ENCODE results near the gene TBCA. TPM values are rescaled to one million over a fixed set of nuclear protein-coding genes. Genes with fewer than 3 reads are reported as not detected.
A peak's percentile ranks its signal among the peaks of the same experiment; 100 is the strongest.

The TBCA gene
- total and polyA plus RNA-seq, 5 donors from 2014 or later = 94.4 to 285 (median 197) TPM

GRCh38 chr5:77645158-77645994 lies 130.8 kb downstream of the TBCA start:
- H3K4me3 ChIP-seq (ENCODE audit: low read depth, low read length) = peak overlapping the region; percentile 64
- Mint-ChIP-seq H3K27me3 (peaks cover 95% of the 10 kb centered on the region), H3K9me3 (peaks cover 0 to 9% (median 2%) of the 10 kb centered on the region in 7 donors), H3K36me3 (peaks cover 2% of the 10 kb centered on the region), H3K4me3 (peak overlapping the region; percentile 19 to 88 (median 44)), H3K27ac (no peak overlapping the region), H3K4me1 (peaks cover 6 to 35% (median 20%) of the 10 kb centered on the region in 4 donors)
- peaks cover 0 to 18% of the 10 kb centered on the region in 2 experiments for H3K9me3 ChIP-seq (ENCODE audit: control insufficient read depth in 2 of 2, low read length in 2 of 2)
- ATAC-seq (ENCODE audit: low read depth in 2 of 2) (peak; percentile 60 to 72), DNase-seq (peak in 1 of 3 donors; percentile 38)
- H3K27me3 ChIP-seq (ENCODE audit: control insufficient read depth, insufficient read depth, low read length) = peaks cover 52% of the 10 kb centered on the region
- no peak overlapping the region for H3K27ac ChIP-seq (ENCODE audit: insufficient read depth, low read length, poor library complexity, severe bottlenecking)
- H3K4me1 ChIP-seq (ENCODE audit: control insufficient read depth, insufficient read depth, low read length, poor library complexity, severe bottlenecking) = peaks cover 26% of the 10 kb centered on the region
- no peaks in the 10 kb centered on the region for H3K36me3 ChIP-seq (ENCODE audit: control insufficient read depth, insufficient read depth, low read length)

- peaks cover 2% of the 10 kb centered on the region for H3K36me3 Mint-ChIP-seq
- H3K27ac Mint-ChIP-seq = no peak overlapping the region
- Histone ChIP-seq H3K27ac (ENCODE audit: insufficient read depth, low read length, poor library complexity, severe bottlenecking) (no peak overlapping the region), H3K36me3 (ENCODE audit: control insufficient read depth, insufficient read depth, low read length) (no peaks in the 10 kb centered on the region), H3K9me3 (ENCODE audit: control insufficient read depth in 2 of 2, low read length in 2 of 2) (peaks cover 0 to 19% of the 10 kb centered on the region in 2 experiments), H3K27me3 (ENCODE audit: control insufficient read depth, insufficient read depth, low read length) (peaks cover 59% of the 10 kb centered on the region), H3K4me3 (ENCODE audit: low read depth, low read length) (peak overlapping the region; percentile 17), H3K4me1 (ENCODE audit: control insufficient read depth, insufficient read depth, low read length, poor library complexity, severe bottlenecking) (peaks cover 26% of the 10 kb centered on the region)
- ATAC-seq (ENCODE audit: low read depth in 2 of 2) (no peak), DNase-seq (no peak)
- peaks cover 6 to 42% (median 23%) of the 10 kb centered on the region in 4 donors for H3K4me1 Mint-ChIP-seq
- peaks cover 97% of the 10 kb centered on the region for H3K27me3 Mint-ChIP-seq
- H3K4me3 Mint-ChIP-seq = peak overlapping the region; percentile 19 to 88 (median 57)
- peaks cover 0 to 9% (median 2%) of the 10 kb centered on the region in 7 donors for H3K9me3 Mint-ChIP-seq
These were observed 131.6 kb downstream of the TBCA start for GRCh38 chr5:77644371-77645157.

DNA sequence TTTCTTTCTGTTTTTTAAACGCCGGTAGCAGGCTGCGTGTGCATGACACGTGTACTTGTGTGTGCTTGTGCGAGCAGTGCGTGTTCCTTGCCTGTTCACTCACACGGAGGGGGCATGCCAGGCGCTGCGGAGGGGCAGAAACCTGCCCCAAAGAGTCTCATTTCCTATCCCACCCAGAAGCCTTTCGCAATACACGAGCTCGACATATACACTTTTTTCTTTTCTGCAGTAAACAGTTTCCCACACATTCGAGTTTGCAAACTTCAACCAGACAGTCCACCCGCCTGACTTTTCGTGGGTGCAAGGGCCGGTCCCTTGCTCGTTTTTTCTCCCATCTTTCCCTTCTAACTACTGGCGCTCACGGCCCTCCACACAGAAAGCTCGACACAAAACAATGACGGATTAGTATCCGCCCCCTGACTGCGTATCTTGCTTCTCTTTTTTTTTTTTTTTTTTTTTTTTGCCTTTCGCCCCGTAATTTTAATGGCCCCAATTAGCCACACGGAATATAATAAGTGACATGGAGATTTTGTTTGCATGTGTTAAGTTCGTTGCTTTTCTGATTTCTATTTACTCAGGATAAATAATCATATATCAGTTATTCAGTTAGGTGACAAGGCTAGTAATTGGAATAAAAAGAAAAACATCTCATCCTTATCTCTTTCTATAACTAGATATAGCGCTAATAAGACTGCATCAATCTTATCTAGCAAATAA lies 132.3 kb downstream of the TBCA start:
- Mint-ChIP-seq H3K27ac (peak overlapping the region in 2 of 3 donors; percentile 45 to 69), H3K4me1 (peaks cover 11 to 47% (median 25%) of the 10 kb centered on the region in 4 donors), H3K36me3 (peaks cover 2% of the 10 kb centered on the region), H3K9me3 (peaks cover 0 to 12% (median 3%) of the 10 kb centered on the region in 7 donors), H3K27me3 (peaks cover 96% of the 10 kb centered on the region), H3K4me3 (peak overlapping the region; percentile 19 to 73 (median 66))
- ATAC-seq (ENCODE audit: low read depth in 2 of 2) (no peak), DNase-seq (no peak)
- Histone ChIP-seq H3K27ac (ENCODE audit: insufficient read depth, low read length, poor library complexity, severe bottlenecking) (no peak overlapping the region), H3K9me3 (ENCODE audit: control insufficient read depth in 2 of 2, low read length in 2 of 2) (peaks cover 0 to 19% of the 10 kb centered on the region in 2 experiments), H3K36me3 (ENCODE audit: control insufficient read depth, insufficient read depth, low read length) (no peaks in the 10 kb centered on the region), H3K4me1 (ENCODE audit: control insufficient read depth, insufficient read depth, low read length, poor library complexity, severe bottlenecking) (peaks cover 30% of the 10 kb centered on the region), H3K4me3 (ENCODE audit: low read depth, low read length) (no peak overlapping the region), H3K27me3 (ENCODE audit: control insufficient read depth, insufficient read depth, low read length) (peaks cover 62% of the 10 kb centered on the region)

- ATAC-seq (ENCODE audit: low read depth in 2 of 2) (no peak), DNase-seq (no peak)
- Mint-ChIP-seq H3K4me3 (peak overlapping the region in 2 of 4 donors; percentile 19 to 70), H3K36me3 (peaks cover 2% of the 10 kb centered on the region), H3K27me3 (peaks cover 91% of the 10 kb centered on the region), H3K4me1 (peaks cover 11 to 47% (median 25%) of the 10 kb centered on the region in 4 donors), H3K27ac (peak overlapping the region in 1 of 3 donors; percentile 45), H3K9me3 (peaks cover 0 to 12% (median 3%) of the 10 kb centered on the region in 7 donors)
- Histone ChIP-seq H3K36me3 (ENCODE audit: control insufficient read depth, insufficient read depth, low read length) (no peaks in the 10 kb centered on the region), H3K4me1 (ENCODE audit: control insufficient read depth, insufficient read depth, low read length, poor library complexity, severe bottlenecking) (peaks cover 38% of the 10 kb centered on the region), H3K9me3 (ENCODE audit: control insufficient read depth in 2 of 2, low read length in 2 of 2) (peaks cover under 1 to 19% of the 10 kb centered on the region in 2 experiments), H3K4me3 (ENCODE audit: low read depth, low read length) (no peak overlapping the region), H3K27ac (ENCODE audit: insufficient read depth, low read length, poor library complexity, severe bottlenecking) (no peak overlapping the region), H3K27me3 (ENCODE audit: control insufficient read depth, insufficient read depth, low read length) (peaks cover 64% of the 10 kb centered on the region)
These were observed 133.1 kb downstream of the TBCA start for GRCh38 chr5:77642738-77643653.

DNA sequence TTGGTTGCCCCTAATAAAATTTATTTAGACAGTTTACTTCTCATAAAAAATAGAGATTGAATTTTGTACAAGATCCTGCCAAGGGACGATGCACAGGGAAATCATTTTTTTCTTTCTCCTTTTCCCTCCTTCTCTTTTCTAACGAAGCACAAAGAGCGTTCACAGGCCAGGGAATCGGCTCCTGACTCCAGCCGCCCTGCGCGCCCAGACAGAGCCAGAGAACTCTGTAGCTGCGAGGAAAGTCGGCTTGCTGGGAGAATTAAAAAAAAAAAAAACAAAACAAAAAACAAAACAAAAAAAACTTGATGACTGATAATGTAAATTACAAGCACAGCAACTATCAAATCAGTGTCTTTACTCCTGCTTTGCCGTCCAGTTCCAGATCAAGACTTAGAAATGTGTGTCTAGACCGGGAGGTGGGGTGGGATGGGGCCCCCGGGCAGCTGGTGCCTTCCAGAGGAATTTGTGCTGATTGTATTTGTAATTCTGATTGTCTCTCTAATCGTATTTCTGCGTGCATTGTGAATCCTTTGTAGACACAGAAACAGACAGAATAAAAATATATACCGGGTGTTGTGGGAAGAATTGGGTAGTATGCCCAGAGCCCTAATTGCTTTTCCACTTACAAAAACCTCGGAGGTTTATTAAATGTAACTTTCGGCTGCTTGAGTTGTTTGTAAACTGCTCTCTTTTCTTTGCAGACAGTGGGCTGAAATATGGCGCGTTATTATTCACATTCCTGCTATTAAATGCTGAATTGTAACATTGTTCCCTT lies 134.0 kb downstream of the TBCA start:
- peaks cover 92% of the 10 kb centered on the region for H3K27me3 Mint-ChIP-seq
- Histone ChIP-seq H3K9me3 (ENCODE audit: control insufficient read depth in 2 of 2, low read length in 2 of 2) (peaks cover 5 to 26% of the 10 kb centered on the region in 2 experiments), H3K27ac (ENCODE audit: insufficient read depth, low read length, poor library complexity, severe bottlenecking) (no peak overlapping the region), H3K4me1 (ENCODE audit: control insufficient read depth, insufficient read depth, low read length, poor library complexity, severe bottlenecking) (peaks cover 46% of the 10 kb centered on the region), H3K27me3 (ENCODE audit: control insufficient read depth, insufficient read depth, low read length) (peaks cover 65% of the 10 kb centered on the region), H3K36me3 (ENCODE audit: control insufficient read depth, insufficient read depth, low read length) (no peaks in the 10 kb centered on the region), H3K4me3 (ENCODE audit: low read depth, low read length) (no peak overlapping the region)
- H3K4me3 Mint-ChIP-seq = peak overlapping the region in 2 of 4 donors; percentile 7 to 46
- H3K4me1 Mint-ChIP-seq = peaks cover 11 to 47% (median 31%) of the 10 kb centered on the region in 4 donors
- DNase-seq (no peak), ATAC-seq (ENCODE audit: low read depth in 2 of 2) (no peak)
- H3K9me3 Mint-ChIP-seq = peaks cover 0 to 13% (median 5%) of the 10 kb centered on the region in 7 donors
- peaks cover 5% of the 10 kb centered on the region for H3K36me3 Mint-ChIP-seq
- H3K27ac Mint-ChIP-seq = peak overlapping the region in 1 of 3 donors; percentile 26

GRCh38 chr5:77641397-77641943 lies 134.7 kb downstream of the TBCA start:
- Histone ChIP-seq H3K4me1 (ENCODE audit: control insufficient read depth, insufficient read depth, low read length, poor library complexity, severe bottlenecking) (peaks cover 48% of the 10 kb centered on the region), H3K27ac (ENCODE audit: insufficient read depth, low read length, poor library complexity, severe bottlenecking) (no peak overlapping the region), H3K27me3 (ENCODE audit: control insufficient read depth, insufficient read depth, low read length) (peaks cover 65% of the 10 kb centered on the region), H3K9me3 (ENCODE audit: control insufficient read depth in 2 of 2, low read length in 2 of 2) (peaks cover 5 to 33% of the 10 kb centered on the region in 2 experiments), H3K4me3 (ENCODE audit: low read depth, low read length) (no peak overlapping the region), H3K36me3 (ENCODE audit: control insufficient read depth, insufficient read depth, low read length) (no peaks in the 10 kb centered on the region)
- DNase-seq (no peak), ATAC-seq (ENCODE audit: low read depth in 2 of 2) (no peak)
- Mint-ChIP-seq H3K4me3 (peak overlapping the region in 3 of 4 donors; percentile 26 to 81 (median 39)), H3K9me3 (peaks cover 0 to 13% (median 5%) of the 10 kb centered on the region in 7 donors), H3K4me1 (peaks cover 11 to 47% (median 31%) of the 10 kb centered on the region in 4 donors), H3K27me3 (peaks cover 92% of the 10 kb centered on the region), H3K27ac (peak overlapping the region in 2 of 3 donors; percentile 50 to 59), H3K36me3 (peaks cover 5% of the 10 kb centered on the region)
